GM03348 (cell line): ENCODE data around the gene FAM118A.
"Not testable (repeated sequence)": the region's sequence is repeated elsewhere in the genome, so short reads cannot be mapped to it uniquely, and the experiment has no call there.

ENCODE experiments used
- DNase-seq: peaks from one replicate; pipeline ENCODE4 v3.0.0; 2012; ENCODE audit warnings: low spot score

The FAM118A gene

GRCh38 chr22:45310331-45310976 is 720 bp downstream of the FAM118A start:
- no peak for DNase-seq

- DNase-seq = no peak
Measured at GRCh38 chr22:45310977-45311531, 1.3 kb downstream of the FAM118A start.

- no peak for DNase-seq
Measured at GRCh38 chr22:45312415-45312814, 2.7 kb downstream of the FAM118A start.

DNA sequence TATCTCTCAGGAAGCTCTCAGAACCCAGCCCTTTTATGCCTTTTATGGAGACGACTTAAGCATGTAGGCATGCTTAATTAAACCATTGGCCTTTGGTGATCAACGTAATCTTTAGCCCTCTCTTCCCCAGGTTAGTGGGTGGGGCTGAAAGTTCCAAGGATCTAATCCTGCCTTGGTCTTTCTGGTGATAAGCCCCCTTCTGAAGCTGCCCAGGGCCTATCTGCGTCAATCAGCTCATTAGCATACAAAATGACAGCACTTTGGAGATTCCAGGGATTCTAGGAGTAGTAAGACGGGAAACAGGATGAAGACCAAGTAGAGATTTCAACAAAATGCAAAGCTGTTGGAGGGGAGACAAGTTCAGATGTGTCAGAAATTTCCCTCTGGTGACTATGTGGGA is 3.1 kb downstream of the FAM118A start:
- no peak for DNase-seq

DNA sequence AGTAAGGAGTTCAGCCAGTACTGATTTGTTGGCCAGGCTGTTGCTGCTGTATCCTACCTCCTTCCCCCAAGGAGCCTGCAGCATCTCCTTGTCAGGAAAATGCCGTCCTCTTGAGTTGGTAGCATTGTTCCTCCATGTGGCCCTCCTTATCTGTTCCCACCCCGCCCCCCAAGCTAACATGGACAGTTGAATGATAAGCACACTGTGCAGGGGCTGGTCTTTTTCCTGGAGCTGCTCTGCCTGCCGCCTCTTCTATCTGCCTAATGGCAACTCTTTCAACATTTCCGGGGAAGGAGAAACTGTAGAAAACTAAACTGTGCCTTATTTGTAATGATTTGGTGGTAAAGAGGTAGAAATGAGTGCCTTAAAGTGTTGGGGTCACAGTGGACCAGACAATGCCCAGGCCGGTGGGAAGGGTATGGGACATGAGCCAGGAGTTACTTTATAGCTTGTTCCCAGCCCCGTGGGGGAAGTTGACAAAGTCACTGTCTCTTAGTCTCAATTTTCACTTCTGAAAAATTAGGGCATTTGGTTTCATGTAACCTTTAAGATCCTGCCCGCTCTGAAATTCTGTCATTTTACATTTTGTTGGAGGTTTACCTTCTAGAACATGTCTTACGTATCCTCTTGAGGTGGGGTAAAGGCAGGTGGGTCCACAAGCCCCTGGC is 4.5 kb downstream of the FAM118A start:
- DNase-seq = no peak

- no peak for DNase-seq
Measured at GRCh38 chr22:45314786-45315185, 5.1 kb downstream of the FAM118A start.

DNA sequence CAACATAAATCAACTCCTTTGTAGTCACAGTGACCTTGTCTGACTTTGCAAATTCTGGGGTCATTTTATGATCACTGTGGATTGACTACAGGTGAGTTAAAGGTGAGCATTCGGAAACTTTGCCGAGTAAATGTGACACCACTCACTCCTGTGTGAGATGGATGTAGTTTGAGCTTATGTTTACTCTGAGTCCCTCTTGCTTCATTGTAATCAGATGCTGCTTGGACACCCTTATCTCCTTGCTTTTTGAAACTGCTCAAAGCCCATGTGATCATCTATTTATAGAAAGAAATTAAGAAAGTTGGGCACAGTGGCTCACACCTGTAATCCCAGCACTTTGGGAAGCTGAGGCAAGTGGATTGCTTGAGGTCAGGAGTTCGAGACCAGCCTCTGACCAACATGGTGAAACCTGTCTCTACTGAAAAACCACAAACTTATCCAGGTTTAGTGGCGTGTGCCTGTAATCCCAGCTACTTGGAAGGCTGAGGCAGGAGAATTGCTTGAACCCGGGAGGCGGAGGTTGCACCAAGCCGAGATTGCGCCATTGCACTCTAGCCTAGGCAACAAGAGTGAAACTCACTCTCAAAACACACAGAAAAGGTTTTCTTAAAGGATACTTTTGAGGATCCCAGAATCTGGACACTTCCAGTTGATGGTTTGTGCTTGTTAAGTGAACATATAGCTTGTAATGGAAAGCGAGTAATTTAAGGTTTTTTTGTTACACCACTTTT is 7.2 kb downstream of the FAM118A start:
- no peak for DNase-seq

DNA sequence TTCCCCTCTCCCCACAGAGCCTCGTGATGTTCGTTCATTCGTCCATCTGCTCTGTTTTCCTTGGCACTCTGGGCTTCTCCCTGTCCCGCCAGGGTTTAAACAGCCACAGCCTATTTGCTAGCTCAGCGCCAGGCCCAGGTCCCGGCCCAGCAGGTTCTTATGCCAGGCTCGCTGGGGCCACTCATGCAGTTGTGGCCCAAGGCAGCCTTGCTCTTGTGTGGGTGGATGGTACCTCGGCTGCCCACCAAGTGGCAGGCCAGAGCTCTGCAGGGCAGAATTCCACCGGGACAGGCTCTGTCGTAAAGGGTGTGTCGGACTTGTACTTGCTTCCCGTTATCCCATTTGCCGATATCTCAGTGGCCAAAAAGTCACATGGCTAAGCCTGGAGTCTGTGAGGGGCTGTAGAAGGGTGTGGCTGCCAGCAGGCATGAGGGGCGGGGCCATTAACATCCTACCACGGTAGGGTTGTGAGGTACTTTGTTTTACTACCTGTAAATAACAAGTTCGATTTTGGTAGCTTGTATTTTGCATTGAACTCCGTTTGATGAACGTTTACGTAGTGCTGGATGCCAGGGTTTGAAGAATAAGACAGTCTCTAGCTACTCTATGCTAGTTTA is 7.9 kb downstream of the FAM118A start:
- DNase-seq = no peak

- DNase-seq = peak; percentile 84
Measured at GRCh38 chr22:45318168-45318557, 8.4 kb downstream of the FAM118A start.

DNA sequence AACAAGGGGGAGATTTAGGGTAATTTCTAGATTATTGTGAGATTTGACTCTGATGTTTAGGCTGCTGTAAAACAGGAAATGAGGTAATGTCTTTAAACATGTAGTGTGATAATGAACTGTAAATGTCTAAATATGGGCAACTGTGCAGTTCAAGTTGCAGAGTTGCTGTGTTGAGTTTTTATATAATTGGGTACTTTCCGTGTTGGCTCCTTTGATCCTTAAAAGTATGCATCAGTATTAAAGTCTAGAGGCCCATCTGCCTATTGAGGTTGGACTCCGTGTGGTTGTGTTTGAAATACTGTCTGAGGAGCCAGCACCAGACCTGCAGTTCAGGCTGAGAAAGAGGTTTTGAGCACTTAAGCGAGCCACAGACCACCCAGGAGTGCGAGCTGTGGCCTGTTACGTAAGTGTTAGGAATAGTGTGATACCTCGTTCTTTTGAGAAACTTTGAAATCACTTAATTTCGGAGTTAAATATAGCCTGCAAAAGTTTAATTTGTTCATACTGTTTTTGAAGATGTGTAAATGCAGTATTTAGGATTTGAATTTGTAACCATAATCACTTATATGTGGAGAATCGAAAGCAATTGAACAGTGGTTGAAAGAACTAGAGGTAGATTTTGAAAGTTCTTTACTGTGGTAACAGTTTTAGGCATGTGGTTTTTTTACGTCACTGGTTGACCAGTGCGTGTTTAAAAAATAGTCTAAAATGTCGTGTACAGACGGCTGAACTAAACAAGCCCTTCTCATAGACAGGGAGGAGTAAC is 9.0 kb downstream of the FAM118A start:
- DNase-seq = peak; percentile 40

DNA sequence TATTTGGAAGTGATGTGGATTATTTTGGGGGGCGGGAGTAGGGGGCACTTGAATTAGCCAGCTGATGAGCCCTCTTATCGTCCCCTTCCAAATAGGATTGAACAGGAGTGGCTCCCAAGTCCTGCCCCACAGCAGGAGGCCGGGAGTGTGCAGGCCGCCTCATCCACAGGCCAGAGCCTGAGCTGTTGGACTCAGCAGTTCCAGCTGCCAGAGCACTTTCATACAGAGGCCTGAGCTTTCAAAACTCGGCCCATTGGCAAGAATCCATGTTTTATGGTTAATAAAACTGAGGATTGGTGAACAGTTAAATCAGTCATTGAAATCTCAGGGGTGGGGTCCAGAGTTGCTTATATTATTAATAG is 9.6 kb downstream of the FAM118A start:
- DNase-seq = peak; percentile 41

- no peak for DNase-seq
Measured at GRCh38 chr22:45320357-45320976, 10.7 kb downstream of the FAM118A start.

DNA sequence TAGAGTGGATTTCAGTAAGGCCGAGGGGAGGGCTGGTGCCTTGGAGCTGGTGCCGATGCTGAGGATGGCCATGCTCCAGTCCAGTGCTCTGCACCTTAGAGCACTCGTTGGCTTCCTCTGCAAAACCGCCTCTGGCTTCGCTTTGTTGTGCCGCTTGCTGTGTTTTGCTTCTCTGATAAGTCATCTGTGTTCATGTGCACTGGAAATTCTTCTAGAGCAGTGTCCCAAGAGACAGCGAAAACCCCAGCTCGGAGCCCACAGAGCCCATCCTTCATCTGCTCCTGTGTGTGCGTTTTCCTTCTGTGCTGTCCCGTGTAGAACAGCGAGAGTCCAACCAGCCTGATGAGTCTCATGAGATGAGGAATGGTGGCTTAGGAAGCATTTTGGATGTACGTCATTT is 12.1 kb downstream of the FAM118A start:
- no peak for DNase-seq

- DNase-seq = no peak
Measured at GRCh38 chr22:45322873-45323525, 13.3 kb downstream of the FAM118A start.

DNA sequence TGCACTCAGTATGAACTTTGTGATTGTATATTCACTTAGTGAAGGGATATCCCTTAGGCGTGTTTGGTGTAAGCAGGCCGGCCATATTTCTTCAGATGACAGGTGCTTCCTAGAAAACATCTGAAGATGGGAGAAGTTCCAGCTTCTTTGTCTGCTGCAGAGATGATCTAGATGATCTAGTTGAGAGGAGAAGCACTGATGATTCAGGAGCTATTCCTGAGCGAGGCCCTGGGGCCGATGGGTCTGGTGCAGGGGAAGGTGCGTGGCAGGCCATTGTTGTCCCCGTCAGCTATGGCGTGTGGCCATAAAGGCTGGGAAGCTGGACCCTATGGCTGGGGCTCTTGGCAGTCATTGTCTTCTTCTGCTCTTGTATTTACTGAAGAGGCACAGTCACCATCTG is 14.0 kb downstream of the FAM118A start:
- no peak for DNase-seq

- no peak for DNase-seq
Measured at GRCh38 chr22:45324311-45324711, 14.6 kb downstream of the FAM118A start.

GRCh38 chr22:45328261-45328660 is 18.5 kb downstream of the FAM118A start:
- not testable (repeated sequence) for DNase-seq

GRCh38 chr22:45328822-45329529 is 19.2 kb downstream of the FAM118A start:
- DNase-seq = no peak

GRCh38 chr22:45329530-45329936 is 19.8 kb downstream of the FAM118A start:
- DNase-seq = no peak

DNA sequence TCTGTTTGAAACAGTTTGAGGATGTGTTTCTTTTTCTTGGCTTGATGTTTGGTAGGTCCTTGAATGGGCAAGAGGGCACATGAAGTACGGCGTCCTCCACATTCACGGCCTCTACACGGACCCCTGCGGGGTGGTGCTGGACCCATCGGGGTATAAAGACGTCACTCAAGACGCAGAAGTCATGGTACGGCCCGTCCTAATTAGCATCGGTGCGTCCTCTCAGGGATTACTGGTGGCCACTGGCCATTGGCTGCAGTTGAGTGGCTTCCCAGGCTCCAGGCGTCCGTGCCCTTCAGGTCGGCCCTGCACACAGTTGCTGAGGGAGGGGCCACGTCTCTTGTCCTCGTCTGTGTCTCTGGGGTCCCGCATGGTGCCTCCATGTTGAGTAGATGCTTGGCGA is 20.8 kb downstream of the FAM118A start:
- no peak for DNase-seq
